GM12878 (cell line): ENCODE data around the gene MORC3. TPM values are rescaled to one million over a fixed set of nuclear protein-coding genes. Genes with fewer than 3 reads are reported as not detected.

Experiments
- ATAC-seq: fragments of 200-7000 bp; cut with Tn5 transposase; 3 replicates; pipeline ENCODE4 v1.9.1; 2020; ENCODE audit warnings: mild to moderate bottlenecking, moderate library complexity
- BruUV-seq: library from RNA; stranded (reverse); fragments of 400-500 nt; replicated peaks from 2 replicates; lab custom pipeline; 2021; lab: Mats Ljungman, UMichigan
- CTCF ChIA-PET: fragments of 300-600 bp; sonication (Branson Sonifier 250); formaldehyde crosslinking; extraction: SDS; loops from one replicate; lab custom pipeline; 2021; ENCODE audit warnings: inconsistent platforms; lab: Yijun Ruan, JAX
- POLR2A ChIA-PET: fragments of 350-600 bp; formaldehyde crosslinking; extraction: SDS; loops from one replicate; lab custom pipeline; 2021; ENCODE audit warnings: inconsistent platforms; lab: Charles Lee
- RAD21 ChIA-PET: fragments of 300-600 bp; sonication (Branson Sonifier 250); formaldehyde crosslinking; loops from one replicate; lab custom pipeline; 2023; ENCODE audit warnings: antibody characterized with exemption; ENCODE audit not compliant: unreplicated experiment; lab: Charles Lee
- SMC1A ChIA-PET: fragments of 300-600 bp; sonication (Branson Sonifier 250); formaldehyde crosslinking; loops from one replicate; lab custom pipeline; 2023; ENCODE audit not compliant: unreplicated experiment, uncharacterized antibody; lab: Charles Lee
- DNase-seq: peaks from one replicate; pipeline ENCODE4 v3.0.0-alpha.2; 2011; ENCODE audit warnings: low read depth, low spot score
- FAIRE-seq: peaks from 3 replicates; lab custom pipeline; 2011; peaks lifted over from hg19 to GRCh38; lab: Jason Lieb, UNC
- H2AFZ ChIP-seq: 2 replicates; pipeline ENCODE4 v1.6.0; 2011; ENCODE audit warnings: low read depth, low read length, control low read depth; ENCODE audit not compliant: control insufficient read depth
- H3K27ac ChIP-seq: 2 replicates; pipeline ENCODE4 v1.5.1; 2011; ENCODE audit warnings: control low read depth; ENCODE audit not compliant: control insufficient read depth, insufficient read depth
- H3K27me3 ChIP-seq, 2 experiments: replicated peaks in 1 of 2; 2 replicates each; pipeline versions ENCODE4 v1.6.0 to v1.6.1; 2011; ENCODE audit warnings: low read length in 1 of 2; ENCODE audit not compliant: control insufficient read depth in 2 of 2, insufficient read depth in 2 of 2
- H3K36me3 ChIP-seq, 2 experiments: 2 replicates each; pipeline ENCODE4 v1.5.1; 2011; ENCODE audit warnings: low read length in 1 of 2; ENCODE audit not compliant: control insufficient read depth in 2 of 2, insufficient read depth in 2 of 2
- H3K4me1 ChIP-seq: 2 replicates; pipeline ENCODE4 v1.6.1; 2011; ENCODE audit warnings: mild to moderate bottlenecking, low read length, moderate library complexity, mixed read lengths; ENCODE audit not compliant: control insufficient read depth, insufficient read depth
- H3K4me2 ChIP-seq: 2 replicates; pipeline ENCODE4 v1.6.0; 2011; ENCODE audit warnings: control low read depth; ENCODE audit not compliant: control insufficient read depth, insufficient read depth
- H3K4me3 ChIP-seq: fragments of 200-600 bp; sonication (generic); 2 replicates; pipeline ENCODE4 v1.5.1; 2016
- H3K79me2 ChIP-seq: 2 replicates; pipeline ENCODE4 v1.6.0; 2011; ENCODE audit warnings: low read length; ENCODE audit not compliant: control insufficient read depth, insufficient read depth
- H3K9ac ChIP-seq: 2 replicates; pipeline ENCODE4 v1.8.0; 2011; ENCODE audit warnings: low read length, control low read depth, mixed read lengths; ENCODE audit not compliant: control insufficient read depth, insufficient read depth
- H3K9me3 ChIP-seq: replicated peaks from 3 replicates; pipeline ENCODE4 v1.5.1; 2011; ENCODE audit warnings: mild to moderate bottlenecking, low read length; ENCODE audit not compliant: control insufficient read depth, insufficient read depth
- H4K20me1 ChIP-seq: 2 replicates; pipeline ENCODE4 v1.6.0; 2011; ENCODE audit not compliant: control insufficient read depth, insufficient read depth
- CHD4 ChIP-seq: fragments of 200-600 bp; sonication (generic); IDR thresholded peaks from 2 replicates; pipeline ENCODE4 v1.6.1; 2016; ENCODE audit warnings: mild to moderate bottlenecking
- CTCF ChIP-seq, 3 experiments: IDR thresholded peaks in 2 of 3; conservative IDR thresholded peaks in 1 of 3; 2 replicates each; pipeline ENCODE4 v1.5.1; 2011; ENCODE audit warnings: low read depth in 3 of 3, low read length in 3 of 3, mild to moderate bottlenecking in 3 of 3, control low read depth in 2 of 3, moderate library complexity in 2 of 3, inconsistent platforms in 1 of 3, mixed read lengths in 1 of 3; ENCODE audit not compliant: control insufficient read depth in 2 of 3, insufficient read depth in 1 of 3; ENCODE audit errors: extremely low read depth in 1 of 3
- ETV6 ChIP-seq, 2 experiments: fragments of 450-650 bp in 1 of 2; IDR thresholded peaks in 1 of 2; conservative IDR thresholded peaks in 1 of 2; 2 replicates each; pipeline ENCODE4 v1.6.1; 2014; ENCODE audit warnings: antibody characterized with exemption in 1 of 2, borderline replicate concordance in 1 of 2, low read depth in 1 of 2, mild to moderate bottlenecking in 1 of 2, moderate library complexity in 1 of 2
- KAT2A ChIP-seq: conservative IDR thresholded peaks from 2 replicates; pipeline ENCODE4 v1.6.1; 2011; ENCODE audit warnings: low read depth, low read length; ENCODE audit not compliant: control insufficient read depth
- NKRF ChIP-seq: fragments of 450-650 bp; conservative IDR thresholded peaks from 2 replicates; pipeline ENCODE4 v1.6.1; 2017; ENCODE audit warnings: mild to moderate bottlenecking, moderate library complexity
- POLR2AphosphoS5 ChIP-seq: IDR thresholded peaks from 2 replicates; pipeline ENCODE4 v1.6.1; 2011; ENCODE audit warnings: mild to moderate bottlenecking, low read length, inconsistent platforms
- PRDM15 ChIP-seq: fragments of 450-650 bp; formaldehyde crosslinking; IDR thresholded peaks from 2 replicates; pipeline ENCODE4 v1.4.0; 2020; ENCODE audit warnings: mild to moderate bottlenecking, moderate library complexity
- RELA ChIP-seq: fragments of 450-650 bp; IDR thresholded peaks from 2 replicates; pipeline ENCODE4 v1.8.0; 2014; ENCODE audit warnings: borderline replicate concordance; ENCODE audit not compliant: partially characterized antibody
- SMAD1 ChIP-seq: fragments of 450-650 bp; IDR thresholded peaks from 2 replicates; pipeline ENCODE4 v1.6.1; 2018; ENCODE audit warnings: mild to moderate bottlenecking, low read depth; ENCODE audit not compliant: partially characterized antibody
- SMAD5 ChIP-seq: IDR thresholded peaks from 2 replicates; pipeline ENCODE4 v1.6.1; 2016; ENCODE audit warnings: antibody characterized with exemption, low read depth
- STAT1 ChIP-seq: fragments of 450-650 bp; conservative IDR thresholded peaks from 2 replicates; pipeline ENCODE4 v1.6.1; 2014; ENCODE audit warnings: antibody characterized with exemption, mild to moderate bottlenecking
- TCF12 ChIP-seq: IDR thresholded peaks from 2 replicates; pipeline ENCODE4 v1.6.1; 2011; ENCODE audit warnings: low read depth, mild to moderate bottlenecking, low read length
- YBX1 ChIP-seq: fragments of 450-650 bp; IDR thresholded peaks from 2 replicates; pipeline ENCODE4 v1.6.1; 2016; ENCODE audit warnings: antibody characterized with exemption
- WGBS: methylation state at CpG from one replicate; pipeline ENCODE4 v1.1.6; 2016; ENCODE audit warnings: low lambda C conversion rate; ENCODE audit not compliant: insufficient replicate concordance, insufficient coverage; ENCODE audit errors: missing lambda C conversion rate; 5-methylcytosine and 5-hydroxymethylcytosine counted together
- in situ Hi-C: fragments of 300-500 bp; cut with MboI; formaldehyde crosslinking; loops from 9 replicates; pipeline ENCODE4 v1.14.3; 2018; ENCODE audit warnings: mixed read lengths
- intact Hi-C: fragments of 100-400 bp; cut with micrococcal nuclease; formaldehyde crosslinking; loops from one replicate; pipeline ENCODE4 v1.14.2; 2022; ENCODE audit not compliant: unreplicated experiment
- polyA plus RNA-seq, 11 experiments: library from polyadenylated mRNA; depleted of rRNA in 4 of 11; unstranded in 6 of 11; stranded (reverse) in 5 of 11; fragments of >200 nt; fragmentation: Nextera tagmentation in 4 of 11; fragmentation: Illumina TruSeq in 1 of 11; extraction: Ambion mirVana in 4 of 11; extraction: Trizol in 1 of 11; gene quantifications; 1 replicate in 1 of 11; 2 replicates in 10 of 11; pipeline versions ENCODE4 v1.2.1 to v1.2.3, GENCODE V29; 2011 to 2016; ENCODE audit warnings: inconsistent platforms in 2 of 11, missing spikeins in 2 of 11, low read depth in 1 of 11
- total RNA-seq, 4 experiments: library from RNA; depleted of rRNA in 3 of 4; stranded (reverse); fragments of >200 nt in 3 of 4; fragmentation: Illumina TruSeq in 1 of 4; extraction: Trizol in 1 of 4; gene quantifications; 2 replicates each; pipeline versions ENCODE4 v1.2.1 to v1.2.3, GENCODE V29; 2013 to 2021

The MORC3 gene
- total and polyA plus RNA-seq, 10 of the 15 experiments (the other 5 are each of a cell fraction or from before 2014, with no cell fraction given), result 5.5 to 29.9 (median 16.3) TPM

GRCh38 chr21:36354918-36355680, 35.1 kb downstream of the MORC3 start:
- no peaks in the 10 kb centered on the region for H3K79me2 ChIP-seq
- WGBS, result 94% methylated on average over 5 of the region's 5 CpGs
- H3K9ac ChIP-seq, result no peak overlapping the region
- ATAC-seq (no peak), FAIRE-seq (no peak), DNase-seq (no peak)
- ChIA-PET RAD21 (no interaction called here), POLR2A (interaction anchor here (0.6 kb wide), 1 partner anchor 33 kb away, joined by 4 read pairs; no protein-coding TSS in a partner anchor), CTCF (no interaction called here), SMC1A (no interaction called here)
- no peak overlapping the region for H3K27ac ChIP-seq
- no peaks in the 10 kb centered on the region for H3K27me3 ChIP-seq
- no peaks in the 10 kb centered on the region for H3K9me3 ChIP-seq
- no peak overlapping the region for H3K4me3 ChIP-seq
- BruUV-seq, result TSS peak; percentile 29
- peaks cover 3 to 19% of the 10 kb centered on the region in 2 experiments for H3K36me3 ChIP-seq
- H3K4me1 ChIP-seq, result no peaks in the 10 kb centered on the region
- in situ Hi-C loops, result no loop called here
- H3K4me2 ChIP-seq, result no peak overlapping the region
- H4K20me1 ChIP-seq, result no peaks in the 10 kb centered on the region
- intact Hi-C loops, result no loop called here
- no peak overlapping the region for H2AFZ ChIP-seq
- TF ChIP-seq POLR2AphosphoS5, result no peak
- no peak for TF ChIP-seq YBX1
- TF ChIP-seq SMAD5, result no peak
- TF ChIP-seq CHD4, result no peak
- TF ChIP-seq SMAD1, result no peak
- TF ChIP-seq CTCF (IDR thresholded peaks at IDR 0.05 in 2 of 3, conservative IDR thresholded peaks at IDR 0.05 in 1 of 3; ENCODE audit: control insufficient read depth in 2 of 3, extremely low read depth in 1 of 3, insufficient read depth in 1 of 3, low read depth in 3 of 3, low read length in 3 of 3), result no peak
- no peak for TF ChIP-seq NKRF
- TF ChIP-seq PRDM15 (CRISPR knock-in tag), result no peak
- no peak for TF ChIP-seq KAT2A
- TF ChIP-seq RELA, result no peak
- no peak for TF ChIP-seq TCF12
- TF ChIP-seq ETV6 (conservative IDR thresholded peaks at IDR 0.05 in 1 of 2, IDR thresholded peaks at IDR 0.05 in 1 of 2; ENCODE audit: borderline replicate concordance in 1 of 2, low read depth in 1 of 2), result no peak
- TF ChIP-seq STAT1, result no peak
